ENCODE results near the gene ATP8B4.

The ATP8B4 gene

DNA sequence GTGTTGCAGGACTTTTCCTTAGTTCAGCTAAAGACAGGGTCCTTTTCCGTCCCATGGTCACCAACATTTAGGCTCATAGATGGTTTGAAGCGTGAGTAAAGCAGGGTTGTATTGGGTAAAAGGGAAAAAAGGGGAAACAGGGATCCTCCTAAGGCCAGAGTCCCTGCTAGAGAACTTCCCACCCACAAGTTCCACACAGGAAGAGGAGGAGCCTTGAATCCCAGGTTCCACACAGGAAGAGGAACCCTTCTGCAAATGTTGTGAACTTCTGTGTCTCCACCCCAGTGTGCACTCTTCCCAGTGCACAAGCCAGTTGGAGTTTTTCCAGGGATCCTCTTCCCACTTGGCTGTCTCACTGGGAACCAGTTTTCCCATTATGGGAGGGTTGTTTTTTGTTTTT is 27.6 kb upstream of the ATP8B4 start:
- TF ChIP-seq, protein P1, sequence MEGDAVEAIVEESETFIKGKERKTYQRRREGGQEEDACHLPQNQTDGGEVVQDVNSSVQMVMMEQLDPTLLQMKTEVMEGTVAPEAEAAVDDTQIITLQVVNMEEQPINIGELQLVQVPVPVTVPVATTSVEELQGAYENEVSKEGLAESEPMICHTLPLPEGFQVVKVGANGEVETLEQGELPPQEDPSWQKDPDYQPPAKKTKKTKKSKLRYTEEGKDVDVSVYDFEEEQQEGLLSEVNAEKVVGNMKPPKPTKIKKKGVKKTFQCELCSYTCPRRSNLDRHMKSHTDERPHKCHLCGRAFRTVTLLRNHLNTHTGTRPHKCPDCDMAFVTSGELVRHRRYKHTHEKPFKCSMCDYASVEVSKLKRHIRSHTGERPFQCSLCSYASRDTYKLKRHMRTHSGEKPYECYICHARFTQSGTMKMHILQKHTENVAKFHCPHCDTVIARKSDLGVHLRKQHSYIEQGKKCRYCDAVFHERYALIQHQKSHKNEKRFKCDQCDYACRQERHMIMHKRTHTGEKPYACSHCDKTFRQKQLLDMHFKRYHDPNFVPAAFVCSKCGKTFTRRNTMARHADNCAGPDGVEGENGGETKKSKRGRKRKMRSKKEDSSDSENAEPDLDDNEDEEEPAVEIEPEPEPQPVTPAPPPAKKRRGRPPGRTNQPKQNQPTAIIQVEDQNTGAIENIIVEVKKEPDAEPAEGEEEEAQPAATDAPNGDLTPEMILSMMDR (IDR thresholded peaks at IDR 0.05; ENCODE audit: control extremely low read depth, extremely low read depth, low read depth, missing control alignments) = no peak
- ChIA-PET CTCF (interaction anchor here (0.6 to 2.3 kb wide), 7 partner anchors 8 to 1790 kb away, joined by 3 to 9 read pairs (median 6); no protein-coding TSS in a partner anchor), POLR2A (no interaction called here)
- no peak for DNase-seq (ENCODE audit: extremely low spot score)

DNA sequence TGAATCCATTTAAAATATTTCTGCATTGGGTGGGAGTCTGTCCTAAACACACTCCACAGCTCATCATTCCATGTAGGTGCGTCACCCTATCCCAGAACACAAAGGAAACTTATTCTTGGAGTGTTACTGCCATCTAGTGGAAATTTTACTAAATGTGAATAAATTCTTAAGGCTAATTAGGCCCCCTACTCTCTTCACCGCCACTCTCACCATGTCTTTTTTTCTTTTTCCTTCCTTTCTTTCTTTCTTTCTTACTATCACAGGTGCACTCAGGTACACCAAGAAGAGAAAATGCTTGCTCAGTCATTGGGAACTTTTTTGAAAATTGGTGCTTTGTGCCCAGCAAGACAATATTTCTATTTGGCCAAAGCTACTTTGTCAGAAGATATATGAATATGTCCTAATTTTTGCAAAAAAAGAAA is 26.4 kb upstream of the ATP8B4 start:
- TF ChIP-seq, protein P1 (IDR thresholded peaks at IDR 0.05; ENCODE audit: control extremely low read depth, extremely low read depth, low read depth, missing control alignments) = peak; percentile 42
- POLR2A ChIA-PET = no interaction called here
- CTCF ChIA-PET = interaction anchor here (0.7 to 3.7 kb wide), 19 partner anchors 9 to 1789 kb away, joined by 3 to 17 read pairs (median 5); partner anchors contain the start of gene FGF7
- no peak for DNase-seq (ENCODE audit: extremely low spot score)

DNA sequence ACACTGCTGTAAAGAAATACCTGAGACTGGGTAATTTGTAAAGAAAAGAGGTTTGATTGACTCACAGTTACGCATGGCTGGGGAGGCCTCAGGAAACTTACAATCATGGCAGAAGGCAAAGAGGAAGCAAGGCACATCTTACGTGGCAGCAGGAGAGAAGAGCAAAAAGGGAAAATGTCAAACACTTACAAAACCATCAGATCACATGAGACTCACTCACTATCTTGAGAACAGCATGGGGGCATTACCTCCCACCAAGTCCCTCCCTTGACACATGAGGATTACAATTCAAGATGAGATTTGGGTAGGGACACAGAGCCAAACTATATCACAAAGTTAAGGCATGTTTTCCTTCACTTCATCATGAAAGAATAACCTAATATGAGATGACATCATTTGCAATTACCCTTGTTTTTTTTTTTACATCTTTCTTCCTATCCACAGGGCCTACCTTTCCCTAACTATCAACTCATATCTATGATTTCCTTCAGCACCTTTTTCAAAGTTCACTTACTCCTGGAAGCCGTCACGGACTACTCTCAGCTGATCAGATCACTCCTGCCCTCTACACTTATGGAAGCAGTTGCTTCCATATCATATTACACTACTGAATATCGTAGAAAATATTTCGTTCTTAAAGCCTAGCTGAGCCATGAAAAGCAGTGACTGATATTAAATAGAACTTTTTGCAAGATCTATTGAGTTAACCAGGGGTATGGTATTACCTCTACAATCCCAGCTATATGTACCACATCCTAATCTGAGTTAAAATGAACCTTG is 25.5 kb upstream of the ATP8B4 start:
- CTCF ChIA-PET = interaction anchor here (0.7 to 3.7 kb wide), 16 partner anchors 10 to 1286 kb away, joined by 3 to 17 read pairs (median 5); partner anchors contain the start of gene FGF7

DNA sequence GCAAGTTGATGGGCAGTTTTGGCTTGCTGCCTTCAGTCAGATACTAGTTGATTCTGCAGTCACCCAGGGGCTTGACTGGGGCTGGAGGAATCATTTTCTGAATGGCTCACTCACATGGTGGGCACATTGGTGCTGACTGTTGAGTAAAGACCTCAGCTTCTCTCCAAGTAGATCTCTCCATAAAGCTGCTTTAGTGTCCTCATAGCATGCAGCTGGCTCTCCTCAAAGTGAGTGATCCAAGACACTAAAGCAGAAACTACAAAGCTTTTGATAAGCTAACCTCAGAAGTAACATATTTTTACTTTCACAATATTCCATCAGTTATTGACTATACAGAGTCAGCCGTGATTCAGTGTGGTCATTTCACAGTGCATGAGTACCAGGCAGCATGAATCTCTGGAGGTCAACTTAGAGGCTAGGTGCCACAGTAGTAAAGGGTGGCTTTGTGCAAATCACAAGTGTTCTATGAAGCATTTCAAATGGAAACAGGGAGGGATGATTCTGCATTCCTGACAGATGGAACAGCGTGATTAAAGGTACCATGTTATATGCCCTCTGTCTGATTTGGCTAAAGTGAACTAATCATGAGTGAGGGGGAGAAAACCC is 24.3 kb upstream of the ATP8B4 start:
- DNase-seq (ENCODE audit: extremely low spot score) = no peak
- ChIA-PET POLR2A (no interaction called here), CTCF (interaction anchor here (3.7 kb wide), 1 partner anchor 8 kb away, joined by 17 read pairs; no protein-coding TSS in a partner anchor)
- TF ChIP-seq, protein P1 (IDR thresholded peaks at IDR 0.05; ENCODE audit: control extremely low read depth, extremely low read depth, low read depth, missing control alignments) = no peak

More for the DNA sequence above, 25.5 kb upstream of the ATP8B4 start:
- DNase-seq (ENCODE audit: extremely low spot score) = no peak
- POLR2A ChIA-PET = no interaction called here
- TF ChIP-seq, protein P1 (IDR thresholded peaks at IDR 0.05; ENCODE audit: control extremely low read depth, extremely low read depth, low read depth, missing control alignments) = no peak

DNA sequence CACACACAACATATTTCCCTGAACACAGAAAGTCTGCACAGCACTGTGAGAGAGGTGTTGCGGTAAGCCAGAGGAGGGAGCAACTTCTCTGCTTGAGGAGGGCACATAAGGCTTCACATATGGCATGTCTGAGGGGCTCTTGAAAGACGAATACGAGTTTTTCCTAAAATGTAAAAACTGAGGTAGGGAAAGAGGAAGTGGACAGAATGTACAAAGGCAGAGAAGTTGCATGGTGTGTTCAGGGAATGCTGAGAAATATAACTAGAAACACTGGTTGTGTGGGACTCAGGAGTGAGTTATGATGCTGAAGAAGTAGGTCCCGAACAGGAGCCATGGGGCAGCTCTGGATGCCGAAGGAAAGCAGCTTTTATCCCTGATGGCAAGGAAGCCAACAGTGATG is 22.8 kb upstream of the ATP8B4 start:
- CTCF ChIA-PET = interaction anchor here (0.9 kb wide), 1 partner anchor 10 kb away, joined by 3 read pairs; no protein-coding TSS in a partner anchor
- no peak for DNase-seq (ENCODE audit: extremely low spot score)
- POLR2A ChIA-PET = no interaction called here
- TF ChIP-seq, protein P1 (IDR thresholded peaks at IDR 0.05; ENCODE audit: control extremely low read depth, extremely low read depth, low read depth, missing control alignments) = no peak

DNA sequence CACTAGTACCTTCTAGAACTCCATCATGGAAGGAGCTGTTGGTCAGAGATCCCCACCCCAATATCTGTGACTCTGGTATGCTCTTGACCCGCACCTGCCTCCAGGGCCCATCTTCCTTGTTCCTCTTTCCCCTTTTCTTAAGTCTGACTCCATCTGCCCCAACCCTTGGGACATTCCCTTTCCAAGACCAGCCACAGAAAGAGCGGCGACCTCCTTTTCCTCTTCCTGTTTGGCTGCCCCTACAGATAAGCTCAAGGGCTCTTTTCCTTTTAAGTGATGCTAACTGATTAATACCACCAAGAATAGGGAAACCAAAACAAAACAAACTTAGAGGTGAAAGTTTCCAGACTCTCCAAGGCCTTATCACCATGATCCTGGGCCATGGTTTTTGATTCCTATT is 21.9 kb upstream of the ATP8B4 start:
- CTCF ChIA-PET = interaction anchor here (1.4 kb wide), 1 partner anchor 905 kb away, joined by 3 read pairs; no protein-coding TSS in a partner anchor
- POLR2A ChIA-PET = no interaction called here
- DNase-seq (ENCODE audit: extremely low spot score) = no peak
- TF ChIP-seq, protein P1 (IDR thresholded peaks at IDR 0.05; ENCODE audit: control extremely low read depth, extremely low read depth, low read depth, missing control alignments) = no peak

All from GM10248 (cell line).